Transverse colon (tissue), 4 donors: ENCODE results near the gene JAG1. TPM values are rescaled to one million over a fixed set of nuclear protein-coding genes. Genes with fewer than 3 reads are reported as not detected.
A peak's percentile ranks its signal among the peaks of the same experiment; 100 is the strongest.

Source experiments
- DNase-seq: peaks from one replicate; pipeline ENCODE4 v3.0.0-alpha.2; 2019
- H3K27ac ChIP-seq, 4 donors: fragments of 200-600 bp; sonication (generic); 2 replicates each; pipeline ENCODE4 v1.5.1; 2016 to 2018; ENCODE audit warnings: inconsistent platforms in 4 of 4
- H3K27me3 ChIP-seq: fragments of 200-600 bp; sonication (generic); 2 replicates; pipeline ENCODE4 v1.5.1; 2017; ENCODE audit warnings: inconsistent platforms
- H3K36me3 ChIP-seq, 4 donors: fragments of 200-600 bp; sonication (generic); 2 replicates each; pipeline ENCODE4 v1.5.1; 2017 to 2019; ENCODE audit warnings: inconsistent platforms in 4 of 4
- H3K4me1 ChIP-seq, 4 donors: fragments of 200-600 bp; sonication (generic); 2 replicates each; pipeline ENCODE4 v1.5.1; 2017 to 2020; ENCODE audit warnings: inconsistent platforms in 4 of 4
- H3K4me3 ChIP-seq, 4 donors: fragments of 200-600 bp; sonication (generic); 1 replicate in 1 of 4; 2 replicates in 3 of 4; pipeline versions ENCODE4 v1.5.1 to v1.6.1; 2017 to 2019; ENCODE audit warnings: inconsistent platforms in 4 of 4
- H3K9me3 ChIP-seq, 2 donors: fragments of 200-600 bp; sonication (generic); 2 replicates each; pipeline ENCODE4 v1.5.1; 2017 to 2019; ENCODE audit warnings: inconsistent platforms in 2 of 2
- CTCF ChIP-seq, 5 experiments: fragments of 200-600 bp in 3 of 5; fragments of 450-650 bp in 2 of 5; sonication (generic) in 3 of 5; IDR thresholded peaks; 1 replicate in 2 of 5; 2 replicates in 3 of 5; pipeline ENCODE4 v1.5.1; 2016 to 2017; ENCODE audit warnings: antibody characterized with exemption in 5 of 5, inconsistent platforms in 3 of 5, mild to moderate bottlenecking in 2 of 5, moderate library complexity in 1 of 5
- EP300 ChIP-seq: sonication (generic); formaldehyde crosslinking; IDR thresholded peaks from one replicate; pipeline ENCODE4 v1.6.1; 2017; ENCODE audit warnings: antibody characterized with exemption, low read depth
- POLR2A ChIP-seq: fragments of 450-650 bp; IDR thresholded peaks from one replicate; pipeline ENCODE4 v1.6.1; 2016; ENCODE audit warnings: antibody characterized with exemption, mild to moderate bottlenecking, moderate library complexity
- POLR2AphosphoS5 ChIP-seq, 3 donors: sonication (generic); formaldehyde crosslinking; IDR thresholded peaks; one replicate each; pipeline ENCODE4 v1.6.1; 2016; ENCODE audit warnings: antibody characterized with exemption in 3 of 3
- WGBS, 2 donors: methylation state at CpG; one replicate each; pipeline ENCODE4 v1.1.5; 2018; ENCODE audit warnings: low coverage in 1 of 2; 5-methylcytosine and 5-hydroxymethylcytosine counted together
- in situ Hi-C, 4 donors: fragments of 200-750 bp; cut with MboI; loops; one replicate each; pipeline versions ENCODE4 v1.15.0 to v1.15.1; 2017; ENCODE audit warnings: low sequenced_read_pairs in 3 of 4, low pct_ligation_motif_present in 1 of 4, low pct_unique_long_range_greater_than_20kb in 1 of 4
- intact Hi-C: fragments of 100-400 bp; cut with DNase I; formaldehyde crosslinking; loops from one replicate; pipeline ENCODE4 v1.15.1; 2023; ENCODE audit warnings: low total_unique reads
- total RNA-seq, 4 donors: library from RNA; depleted of rRNA; stranded (reverse); fragments of >200 nt; gene quantifications; one replicate each; pipeline ENCODE4 v1.1.0, GENCODE V29; 2016

JAG1 gene
- total RNA-seq, 4 donors from 2014 or later: 75.0 to 117 (median 109) TPM

- Histone ChIP-seq H3K9me3 (no peaks in the 10 kb centered on the region), H3K27ac (peak overlapping the region; percentile 66 to 78 (median 74)), H3K4me1 (peaks cover 17 to 52% (median 22%) of the 10 kb centered on the region in 4 donors), H3K36me3 (peaks cover 0 to 11% (median 5%) of the 10 kb centered on the region in 4 donors), H3K27me3 (no peaks in the 10 kb centered on the region), H3K4me3 (no peak overlapping the region)
- TF ChIP-seq POLR2AphosphoS5 (IDR thresholded peaks at IDR 0.05) (peak in 1 of 3 donors; percentile 10), POLR2A (no peak)
- no peak for DNase-seq
- in situ Hi-C loops (no loop called here), intact Hi-C loops (no loop called here)
- 87 to 100% methylated on average over 4 to 11 of the region's 11 CpGs for whole genome bisulfite sequencing, 2 donors
Measured at GRCh38 chr20:10634683-10635411, 39.0 kb downstream of the JAG1 start.

DNA sequence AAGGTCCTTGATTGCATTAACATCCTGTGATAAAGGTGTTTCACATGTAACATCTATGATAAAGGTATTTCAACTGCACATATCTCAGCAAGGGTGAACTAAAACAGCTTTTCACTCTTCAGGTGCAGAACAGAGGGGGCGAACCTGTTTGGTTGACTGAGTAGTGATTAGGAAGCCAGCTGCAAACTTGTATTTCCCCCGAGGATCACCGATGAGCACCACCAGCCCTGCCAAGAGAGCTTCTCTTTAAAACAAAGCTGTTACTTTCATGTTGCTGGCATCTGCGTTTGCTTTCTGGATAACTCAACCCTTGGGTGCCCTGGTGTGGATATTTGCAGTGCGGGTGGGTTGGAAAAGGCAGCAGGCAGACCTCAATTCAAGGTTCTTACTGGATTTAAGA lies 39.6 kb downstream of the JAG1 start:
- Histone ChIP-seq H3K9me3 (no peaks in the 10 kb centered on the region), H3K27me3 (no peaks in the 10 kb centered on the region), H3K36me3 (peaks cover 0 to 4% (median 1%) of the 10 kb centered on the region in 4 donors), H3K4me1 (peaks cover 17 to 50% (median 22%) of the 10 kb centered on the region in 4 donors), H3K27ac (peak overlapping the region; percentile 66 to 78 (median 74)), H3K4me3 (no peak overlapping the region)
- DNase-seq: no peak
- in situ Hi-C loops: no loop called here
- TF ChIP-seq POLR2A (no peak), POLR2AphosphoS5 (IDR thresholded peaks at IDR 0.05) (no peak), CTCF (IDR thresholded peaks at IDR 0.05) (no peak), EP300 (no peak)
- 59 to 80% methylated on average over 1 to 5 of the region's 5 CpGs for WGBS, 2 donors
- intact Hi-C loops: no loop called here

GRCh38 chr20:10633718-10634117 lies 40.1 kb downstream of the JAG1 start:
- Histone ChIP-seq H3K9me3 (no peaks in the 10 kb centered on the region), H3K27me3 (no peaks in the 10 kb centered on the region), H3K4me3 (no peak overlapping the region), H3K27ac (no peak overlapping the region), H3K36me3 (no peaks in the 10 kb centered on the region), H3K4me1 (peaks cover 17 to 45% (median 22%) of the 10 kb centered on the region in 4 donors)
- 95 to 100% methylated on average over 2 to 5 of the region's 5 CpGs for WGBS, 2 donors
- DNase-seq: no peak
- in situ Hi-C loops (no loop called here), intact Hi-C loops (no loop called here)
- TF ChIP-seq EP300 (no peak), POLR2AphosphoS5 (IDR thresholded peaks at IDR 0.05) (no peak), POLR2A (no peak), CTCF (IDR thresholded peaks at IDR 0.05) (no peak)

DNA sequence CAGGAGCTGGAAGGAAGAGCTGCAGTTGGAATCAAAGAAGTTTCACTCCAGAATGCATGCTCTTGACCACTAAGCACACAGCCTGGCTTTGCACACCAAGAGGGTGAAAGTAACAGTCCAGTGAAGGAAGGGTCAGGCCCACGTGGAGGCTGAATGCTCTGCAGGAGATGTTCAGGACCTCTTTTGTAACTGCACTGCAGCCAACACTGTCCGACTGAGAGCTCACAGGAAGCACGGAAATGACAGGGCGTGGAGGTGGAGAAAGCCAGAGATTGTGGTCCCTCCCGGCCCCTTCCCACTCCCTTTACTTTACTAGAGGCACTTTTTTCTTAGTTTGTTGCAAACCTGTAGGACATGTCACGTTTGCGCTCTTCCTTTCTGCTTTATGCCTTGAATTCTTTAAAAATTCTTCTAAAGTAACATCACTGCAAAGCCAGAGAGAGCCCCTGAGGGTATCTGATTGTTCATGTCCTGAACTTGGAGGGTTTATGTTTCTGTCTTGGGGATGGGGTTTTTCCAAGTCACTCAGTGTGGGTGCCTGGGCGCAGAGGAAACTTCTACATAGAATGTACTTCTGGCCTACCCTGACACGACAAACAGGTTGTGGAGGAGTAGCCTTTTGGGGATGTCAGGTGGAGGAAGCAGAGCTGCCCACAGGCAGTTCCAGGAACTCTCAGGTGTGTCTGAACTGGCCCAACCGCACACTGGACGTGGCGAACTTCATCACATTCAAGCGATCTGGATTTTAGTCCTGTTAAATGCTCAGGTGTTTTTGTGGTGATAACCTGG lies 40.9 kb downstream of the JAG1 start:
- DNase-seq: no peak
- intact Hi-C loops (no loop called here), in situ Hi-C loops (no loop called here)
- 90% methylated on average over 8 to 13 of the region's 13 CpGs for WGBS, 2 donors
- H3K27me3 ChIP-seq: no peaks in the 10 kb centered on the region
- H3K36me3 ChIP-seq: no peaks in the 10 kb centered on the region
- no peak overlapping the region for H3K27ac ChIP-seq
- no peak overlapping the region for H3K4me3 ChIP-seq
- H3K9me3 ChIP-seq: no peaks in the 10 kb centered on the region
- TF ChIP-seq EP300 (no peak), POLR2AphosphoS5 (IDR thresholded peaks at IDR 0.05) (no peak)
- peaks cover 17 to 37% (median 19%) of the 10 kb centered on the region in 4 donors for H3K4me1 ChIP-seq

GRCh38 chr20:10631126-10631525 lies 42.7 kb downstream of the JAG1 start:
- Histone ChIP-seq H3K4me1 (peaks cover 2 to 19% (median 5%) of the 10 kb centered on the region in 4 donors), H3K36me3 (no peaks in the 10 kb centered on the region), H3K27ac (no peak overlapping the region), H3K9me3 (no peaks in the 10 kb centered on the region), H3K4me3 (no peak overlapping the region), H3K27me3 (no peaks in the 10 kb centered on the region)
- intact Hi-C loops (no loop called here), in situ Hi-C loops (no loop called here)
- 82 to 91% methylated on average over 3 to 4 of the region's 4 CpGs for WGBS, 2 donors
- TF ChIP-seq POLR2AphosphoS5 (IDR thresholded peaks at IDR 0.05) (no peak), EP300 (no peak), CTCF (IDR thresholded peaks at IDR 0.05) (no peak), POLR2A (no peak)
- no peak for DNase-seq
